HG02970 (cell line): ENCODE data around the gene THUMPD1.
"Not testable (repeated sequence)": the region's sequence is repeated elsewhere in the genome, so short reads cannot be mapped to it uniquely, and the experiment has no call there.

Experiments used
- ATAC-seq: cut with Tn5 transposase; IDR thresholded peaks from one replicate; pipeline ENCODE4 v1.9.1; 2021; ENCODE audit warnings: mild to moderate bottlenecking, moderate library complexity, moderate number of reproducible peaks; ENCODE audit not compliant: unreplicated experiment, low FRiP score

THUMPD1 gene

GRCh38 chr16:20750558-20750957, 8.9 kb upstream of the THUMPD1 start:
- ATAC-seq: no peak

DNA sequence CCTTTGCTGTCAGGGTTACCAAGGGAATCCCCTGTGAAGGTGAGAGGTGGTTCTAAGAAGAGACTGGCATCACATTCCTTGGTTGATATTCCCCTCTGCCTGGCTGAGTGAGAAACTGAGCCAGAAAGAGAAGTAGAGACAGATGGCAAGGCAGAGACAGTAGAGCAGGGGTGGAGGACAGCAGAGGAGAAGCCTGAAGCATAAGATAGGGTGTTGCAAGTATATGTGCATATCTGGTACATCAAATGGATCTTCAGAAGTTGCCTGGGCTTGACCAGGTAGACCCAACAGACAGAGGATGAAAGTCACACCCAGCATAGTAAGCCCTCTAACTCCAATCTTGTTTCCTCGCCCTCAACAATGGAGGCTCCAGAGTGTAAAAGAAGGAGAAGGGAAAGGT, 7.9 kb upstream of the THUMPD1 start:
- no peak for ATAC-seq

DNA sequence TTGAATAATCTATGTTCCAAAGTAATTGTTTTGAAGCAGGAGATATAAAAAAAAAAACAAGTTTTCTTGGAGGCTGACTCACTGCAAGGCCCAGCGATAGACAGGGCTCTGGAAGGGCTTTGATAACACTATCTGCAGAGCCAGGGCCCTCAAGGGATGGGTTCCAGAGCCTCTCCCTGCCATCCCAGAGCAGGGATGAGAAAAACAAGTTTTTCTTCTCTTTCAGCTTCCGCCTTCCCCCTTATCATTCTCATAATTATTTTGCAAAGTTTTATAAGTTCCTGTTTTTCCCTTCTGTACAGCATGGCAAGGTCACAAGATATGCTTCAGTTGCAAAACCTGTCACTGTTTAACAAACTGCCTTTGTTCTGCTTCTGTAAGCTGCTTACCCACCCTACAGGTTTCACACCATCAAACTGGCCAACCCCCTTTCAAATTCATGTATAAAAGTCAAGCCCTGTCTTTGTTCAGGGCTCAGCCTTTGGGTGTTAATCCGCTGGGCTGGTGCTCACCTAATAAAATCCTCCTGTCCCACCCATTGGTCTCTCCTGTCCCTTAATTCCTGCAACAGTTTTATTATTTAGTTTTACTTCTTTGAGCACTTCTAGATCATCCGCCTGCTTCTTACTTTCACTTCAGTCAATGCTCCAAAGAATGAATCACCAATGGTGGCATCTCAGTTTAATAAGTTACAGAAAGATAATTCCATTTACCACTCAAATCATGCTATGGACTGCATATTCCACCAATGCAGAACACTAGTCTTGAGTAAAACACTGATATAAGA, 5.6 kb upstream of the THUMPD1 start:
- no peak for ATAC-seq

- ATAC-seq: no peak
Measured at GRCh38 chr16:20746461-20746860, 4.8 kb upstream of the THUMPD1 start.

DNA sequence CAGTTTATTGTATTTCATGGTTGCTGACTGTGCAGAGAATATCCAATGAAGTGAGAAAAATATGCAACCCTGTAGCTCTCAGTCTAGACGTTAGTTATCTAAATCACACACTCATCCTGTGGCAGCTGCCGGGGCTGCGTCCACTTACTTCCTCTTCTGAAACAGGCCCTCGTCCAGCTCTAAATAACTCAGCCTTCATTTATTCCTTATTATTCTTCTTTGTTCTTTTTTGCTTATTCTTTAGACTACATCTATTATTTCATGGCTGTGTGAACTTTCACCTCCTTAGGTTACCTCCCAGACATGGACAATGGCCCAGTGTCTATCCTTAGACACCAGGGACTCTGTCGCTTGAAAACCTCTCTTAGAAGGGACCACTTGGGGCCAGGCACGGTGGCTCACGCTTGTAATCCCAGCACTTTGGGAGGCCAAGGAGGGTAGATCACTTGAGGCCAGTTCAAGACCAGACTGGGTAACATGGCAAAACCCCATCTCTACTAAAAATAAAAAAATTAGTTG, 3.4 kb upstream of the THUMPD1 start:
- ATAC-seq: no peak

DNA sequence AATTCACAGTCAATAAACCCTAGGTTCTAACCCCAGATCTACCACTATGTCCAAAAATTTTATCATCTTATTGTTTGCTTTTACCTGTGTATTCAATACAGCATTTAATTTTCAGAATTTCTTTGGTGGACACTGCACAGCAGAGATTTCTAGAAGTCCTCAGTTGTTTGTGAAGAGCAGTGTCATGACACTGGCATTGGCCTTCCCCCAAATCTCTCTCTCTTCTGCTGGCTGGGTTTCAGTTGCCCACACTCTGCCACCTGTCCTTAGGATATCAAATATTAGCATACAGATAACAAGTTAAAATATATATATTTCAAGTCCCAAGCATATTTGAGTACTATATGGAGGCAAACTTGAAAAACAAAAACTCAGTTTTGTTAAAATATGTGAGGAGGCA, 2.0 kb upstream of the THUMPD1 start:
- ATAC-seq: no peak

DNA sequence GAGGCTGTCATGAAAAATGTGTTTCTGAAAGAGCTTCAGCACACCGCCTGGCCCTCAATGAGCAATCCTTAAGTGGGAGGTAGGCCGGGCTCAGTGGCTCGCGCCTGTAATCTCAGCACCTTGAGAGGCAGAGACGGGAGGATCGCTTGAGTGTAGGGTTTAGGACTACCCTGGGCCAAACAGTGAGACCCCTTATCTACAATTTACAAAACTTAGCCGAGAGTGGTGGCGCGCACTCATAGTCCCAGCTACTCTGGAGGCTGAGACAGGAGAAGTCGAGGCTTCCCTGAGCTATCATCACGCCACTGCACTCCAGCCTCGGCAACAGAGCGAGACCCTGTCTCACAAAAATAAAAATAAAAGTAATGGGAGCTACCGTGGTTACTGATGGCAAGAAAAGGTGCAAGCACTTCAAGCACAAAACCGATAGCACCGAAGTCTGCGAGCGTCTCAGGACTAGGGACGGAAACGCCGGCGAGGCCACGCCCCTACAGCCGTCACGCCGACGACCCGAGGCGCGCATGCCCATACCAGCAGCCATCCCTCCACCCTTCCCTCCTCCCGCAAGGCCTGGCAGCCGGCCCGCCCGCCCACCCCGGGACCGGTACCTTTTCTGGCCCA, 607 bp downstream of the THUMPD1 start:
- peak; percentile 65 for ATAC-seq

- ATAC-seq: no peak
Measured at GRCh38 chr16:20740007-20740883, 1.4 kb downstream of the THUMPD1 start.

DNA sequence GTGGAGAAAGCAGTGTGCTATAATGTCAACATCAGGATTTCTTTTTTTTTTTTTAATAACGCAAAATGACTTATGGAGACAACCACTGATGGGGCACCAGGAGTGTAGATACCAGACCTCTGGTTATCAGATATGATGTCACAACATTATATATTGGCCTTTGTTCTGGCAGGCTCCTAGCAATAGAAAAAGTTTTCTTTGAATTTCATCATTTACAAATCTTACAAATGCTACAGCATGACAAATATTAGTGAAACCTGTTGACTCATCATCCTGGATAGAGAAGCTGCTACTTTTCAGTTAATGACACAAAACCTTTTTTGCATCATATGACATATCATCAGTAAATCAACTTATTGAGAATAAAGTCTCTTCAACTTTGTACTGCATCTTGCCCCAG, 6.1 kb downstream of the THUMPD1 start:
- no peak for ATAC-seq

DNA sequence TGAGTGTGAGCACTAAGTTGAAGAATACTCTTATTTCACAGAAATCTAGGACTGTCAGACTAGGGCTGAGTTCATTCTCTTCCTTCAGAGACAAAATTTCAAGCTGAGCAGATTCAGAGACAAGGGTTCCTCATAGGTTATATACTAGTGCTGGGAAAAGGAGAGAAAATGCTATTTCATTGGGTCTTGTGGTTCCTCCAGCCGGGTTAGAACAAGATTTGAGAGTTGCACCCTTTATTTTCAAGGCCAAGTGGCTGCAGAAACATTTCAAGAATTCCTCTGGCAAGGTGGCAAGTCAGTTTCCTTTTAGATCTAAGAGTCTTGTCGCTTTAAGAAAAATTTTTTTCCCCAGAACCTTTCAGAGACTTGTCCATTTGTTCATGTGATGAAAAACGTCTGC, 6.8 kb downstream of the THUMPD1 start:
- no peak for ATAC-seq

- no peak for ATAC-seq
Measured at GRCh38 chr16:20734056-20734455, 7.6 kb downstream of the THUMPD1 start.

DNA sequence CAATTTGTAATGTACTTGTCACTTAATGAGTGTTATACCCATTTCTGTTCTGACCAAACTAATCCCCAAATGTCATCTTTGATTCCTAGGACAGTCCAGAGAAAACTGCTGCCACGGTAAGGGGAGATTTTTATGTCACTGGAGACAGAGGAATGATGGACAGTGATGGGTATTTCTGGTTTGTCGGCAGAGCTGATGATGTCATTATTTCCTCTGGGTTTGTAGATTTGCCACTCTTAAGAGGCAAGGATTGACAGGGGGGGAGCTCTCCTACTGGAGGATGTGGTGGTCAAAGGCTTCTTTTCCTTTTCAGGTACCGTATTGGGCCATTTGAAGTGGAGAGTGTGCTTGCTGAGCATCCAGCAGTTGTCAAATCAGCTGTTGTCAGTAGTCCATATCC, 12.5 kb downstream of the THUMPD1 start:
- no peak for ATAC-seq

DNA sequence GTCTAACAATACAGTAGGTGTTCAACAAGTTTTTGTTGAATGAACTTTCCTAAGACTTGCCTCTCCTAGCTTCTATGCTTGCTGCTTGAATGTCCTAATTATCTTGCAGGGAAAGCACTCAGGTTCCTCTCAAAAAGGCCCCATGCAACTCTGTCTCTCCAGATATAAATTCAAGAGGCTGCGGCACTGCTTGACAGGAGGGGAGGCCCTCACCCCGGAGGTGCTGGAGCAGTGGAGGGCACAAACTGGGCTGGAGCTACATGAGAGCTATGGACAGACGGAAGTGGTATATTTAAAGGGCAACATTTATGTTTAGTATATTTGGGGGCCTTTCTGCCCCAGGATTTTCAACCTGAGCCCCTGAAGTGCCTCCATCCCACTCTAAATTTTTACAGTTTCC, 14.4 kb downstream of the THUMPD1 start:
- ATAC-seq: no peak

GRCh38 chr16:20726661-20727060, 15.0 kb downstream of the THUMPD1 start:
- no peak for ATAC-seq

GRCh38 chr16:20720251-20720650, 21.4 kb downstream of the THUMPD1 start:
- no peak for ATAC-seq

DNA sequence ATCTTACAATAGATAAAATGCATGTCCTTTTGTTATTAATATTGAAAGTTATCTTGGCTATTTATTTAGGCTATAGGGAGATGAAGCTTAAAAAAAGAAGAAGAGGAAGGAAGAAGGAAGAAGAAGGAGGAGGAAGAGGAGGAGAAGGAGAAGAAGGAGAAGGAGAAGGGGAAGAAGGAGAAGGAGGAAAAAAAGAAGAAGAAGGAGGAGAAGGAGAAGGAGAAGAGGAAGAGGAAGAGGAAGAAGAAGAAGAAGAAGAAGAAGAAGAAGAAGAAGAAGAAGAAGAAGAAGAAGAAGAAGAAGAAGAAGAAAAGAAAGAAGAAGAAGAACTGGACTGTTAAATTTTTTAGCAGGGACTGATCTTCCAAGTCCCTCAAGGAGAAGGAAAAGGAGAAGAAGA, 23.9 kb downstream of the THUMPD1 start:
- not testable (repeated sequence) for ATAC-seq

DNA sequence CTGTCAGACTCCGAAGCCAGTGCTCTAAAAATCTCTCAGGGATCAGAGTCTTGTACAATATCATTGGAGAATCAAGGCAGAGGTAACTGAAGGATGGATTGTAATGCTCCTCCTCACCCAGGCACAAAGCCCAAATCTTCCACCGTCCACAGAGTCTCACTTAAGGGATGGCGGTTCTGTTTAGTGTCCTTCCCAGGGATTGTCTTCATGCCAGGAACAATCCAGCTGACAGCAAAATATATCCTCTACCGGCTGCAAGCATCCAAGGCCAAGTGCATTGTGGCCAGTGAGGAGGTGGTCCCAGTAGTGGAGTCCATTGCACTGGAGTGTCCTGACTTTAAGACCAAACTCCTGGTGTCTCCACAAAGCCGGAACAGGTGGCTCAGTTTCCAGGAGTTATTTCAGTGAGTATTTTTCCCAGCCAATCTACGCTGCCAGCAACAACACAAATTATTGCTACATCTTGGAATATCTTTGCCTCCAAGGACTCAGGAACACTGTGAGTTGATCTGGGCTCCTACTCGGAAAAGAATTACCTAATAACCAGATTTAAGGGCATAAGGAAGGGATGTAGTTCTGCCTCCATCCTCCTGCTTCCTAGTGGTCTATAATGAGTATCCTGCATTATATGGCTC, 30.2 kb downstream of the THUMPD1 start:
- ATAC-seq: no peak

- ATAC-seq: not testable (repeated sequence)
Measured at GRCh38 chr16:20708129-20708528, 33.5 kb downstream of the THUMPD1 start.

- ATAC-seq: no peak
Measured at GRCh38 chr16:20707461-20707860, 34.2 kb downstream of the THUMPD1 start.

GRCh38 chr16:20705972-20706371, 35.6 kb downstream of the THUMPD1 start:
- ATAC-seq: not testable (repeated sequence)

GRCh38 chr16:20704281-20704680, 37.3 kb downstream of the THUMPD1 start:
- ATAC-seq: no peak
